Neural cell (in vitro differentiated cells): ENCODE measurements around the gene SNX15.

ENCODE experiments used
- CTCF ChIP-seq: fragments of 450-650 bp; IDR thresholded peaks from 2 replicates; pipeline ENCODE4 v1.5.1; 2014; ENCODE audit warnings: antibody characterized with exemption, mild to moderate bottlenecking, moderate library complexity; ENCODE audit not compliant: poor library complexity, severe bottlenecking
- EP300 ChIP-seq: fragments of 450-650 bp; conservative IDR thresholded peaks from 2 replicates; pipeline ENCODE4 v1.6.1; 2014; ENCODE audit warnings: antibody characterized with exemption, mild to moderate bottlenecking, moderate library complexity; ENCODE audit not compliant: poor library complexity, severe bottlenecking
- EZH2 ChIP-seq: fragments of 200-600, 300-800 bp; shearing (Covaris generic), sonication (generic); IDR thresholded peaks from 2 replicates; pipeline ENCODE4 v1.6.1; 2014; ENCODE audit warnings: antibody characterized with exemption, low read length, borderline replicate concordance, mild to moderate bottlenecking; ENCODE audit not compliant: insufficient read depth, poor library complexity, severe bottlenecking
- MXI1 ChIP-seq: fragments of 450-650 bp; conservative IDR thresholded peaks from 2 replicates; pipeline ENCODE4 v1.6.1; 2014; ENCODE audit warnings: antibody characterized with exemption, mild to moderate bottlenecking; ENCODE audit not compliant: poor library complexity, severe bottlenecking
- POLR2AphosphoS5 ChIP-seq: IDR thresholded peaks from 2 replicates; pipeline ENCODE4 v1.6.1; 2012
- RAD21 ChIP-seq: fragments of 450-650 bp; conservative IDR thresholded peaks from 2 replicates; pipeline ENCODE4 v1.6.1; 2014; ENCODE audit warnings: antibody characterized with exemption, mild to moderate bottlenecking, moderate library complexity
- REST ChIP-seq: IDR thresholded peaks from 2 replicates; pipeline ENCODE4 v1.6.1; 2012; ENCODE audit warnings: borderline replicate concordance
- TAF1 ChIP-seq: IDR thresholded peaks from 2 replicates; pipeline ENCODE4 v1.6.1; 2012; ENCODE audit warnings: low read depth

- TF ChIP-seq CTCF = no peak
- TF ChIP-seq POLR2AphosphoS5 = no peak
- no peak for TF ChIP-seq TAF1
- no peak for TF ChIP-seq REST
- TF ChIP-seq EP300 = no peak
- TF ChIP-seq EZH2 = no peak
- TF ChIP-seq RAD21 = no peak
- TF ChIP-seq MXI1 = no peak
These were observed 33.0 kb downstream of the SNX15 start for GRCh38 chr11:65059959-65060824.
